GM12891 (cell line): ENCODE measurements around the gene AFAP1L2.

Experiments
- POLR2A ChIP-seq: IDR thresholded peaks from 2 replicates; pipeline ENCODE4 v1.6.1; 2011; ENCODE audit warnings: low read depth, low read length, control low read depth
- POLR2AphosphoS5 ChIP-seq: IDR thresholded peaks from 2 replicates; pipeline ENCODE4 v1.6.1; 2011; ENCODE audit warnings: low read depth, low read length, control low read depth

DNA sequence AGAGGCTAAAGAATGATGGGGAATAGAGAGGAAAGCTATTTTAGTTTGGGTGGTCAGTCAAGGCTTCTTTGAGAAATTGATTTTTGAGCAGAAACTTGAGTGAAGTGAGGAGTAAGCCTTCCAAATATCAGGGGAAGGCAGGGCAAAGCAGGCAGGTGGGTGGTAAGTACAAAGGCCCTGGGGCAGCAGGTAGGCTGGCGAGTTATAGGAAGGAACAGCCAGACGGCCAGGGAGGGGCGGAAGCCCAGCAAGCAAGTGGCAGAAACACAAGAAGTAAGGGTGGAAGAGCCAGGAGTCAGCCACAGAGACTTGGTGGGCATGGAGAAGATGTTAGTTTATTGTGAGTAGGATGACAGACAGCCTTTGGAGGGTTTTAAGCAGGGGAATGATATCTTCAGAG lies 130.4 kb downstream of the AFAP1L2 start:
- TF ChIP-seq POLR2A, result no peak
- no peak for TF ChIP-seq POLR2AphosphoS5
